ENCODE measurements around the gene KCNAB1.

KCNAB1 gene

GRCh38 chr3:156140001-156140595, 19.7 kb downstream of the KCNAB1 start:
- DNase-seq = no peak

- DNase-seq = no peak
These were observed 22.3 kb downstream of the KCNAB1 start for GRCh38 chr3:156142702-156143101.

- DNase-seq = no peak
These were observed 22.8 kb downstream of the KCNAB1 start for GRCh38 chr3:156143136-156143535.

GRCh38 chr3:156144060-156144459, 23.7 kb downstream of the KCNAB1 start:
- no peak for DNase-seq

GRCh38 chr3:156145866-156146265, 25.5 kb downstream of the KCNAB1 start:
- DNase-seq = no peak

GRCh38 chr3:156148345-156148945, 28.1 kb downstream of the KCNAB1 start:
- DNase-seq = no peak

GRCh38 chr3:156148946-156149381, 28.6 kb downstream of the KCNAB1 start:
- peak in 1 of 2 donors; percentile 18 for DNase-seq

GRCh38 chr3:156149876-156150275, 29.5 kb downstream of the KCNAB1 start:
- no peak for DNase-seq

GRCh38 chr3:156150434-156151066, 30.2 kb downstream of the KCNAB1 start:
- peak; percentile 30 to 92 for DNase-seq

- peak; percentile 32 to 46 for DNase-seq
These were observed 31.5 kb downstream of the KCNAB1 start for GRCh38 chr3:156151824-156152428.

GRCh38 chr3:156158656-156159295, 38.4 kb downstream of the KCNAB1 start:
- DNase-seq = no peak

- DNase-seq = no peak
These were observed 40.3 kb downstream of the KCNAB1 start for GRCh38 chr3:156160647-156161046.

GRCh38 chr3:156161172-156161571, 40.8 kb downstream of the KCNAB1 start:
- DNase-seq = no peak

- DNase-seq = no peak
These were observed 43.5 kb downstream of the KCNAB1 start for GRCh38 chr3:156163848-156164247.

- DNase-seq = no peak
These were observed 46.4 kb downstream of the KCNAB1 start for GRCh38 chr3:156166808-156167207.

- DNase-seq = no peak
These were observed 50.2 kb downstream of the KCNAB1 start for GRCh38 chr3:156170571-156170970.

GRCh38 chr3:156171281-156172267, 51.2 kb downstream of the KCNAB1 start:
- no peak for DNase-seq

GRCh38 chr3:156172536-156172935, 52.2 kb downstream of the KCNAB1 start:
- no peak for DNase-seq

GRCh38 chr3:156174229-156174847, 54.0 kb downstream of the KCNAB1 start:
- DNase-seq = peak; percentile 5 to 64

GRCh38 chr3:156175570-156175969, 55.2 kb downstream of the KCNAB1 start:
- DNase-seq = no peak

- DNase-seq = no peak
These were observed 55.7 kb downstream of the KCNAB1 start for GRCh38 chr3:156176048-156176447.

Measured in hippocampal formation (tissue), 2 donors.